K562 (cell line): ENCODE measurements around the gene TOMM40L. TPM values are rescaled to one million over a fixed set of nuclear protein-coding genes. Genes with fewer than 3 reads are reported as not detected.

Source experiments
- CHD2 ChIP-seq: IDR thresholded peaks from 2 replicates; pipeline ENCODE4 v1.6.1; 2011; ENCODE audit warnings: low read depth, low read length
- NR4A1 ChIP-seq, 2 experiments: fragments of 250-450 bp in 1 of 2; fragments of 450-650 bp in 1 of 2; sonication (Bioruptor Pico) in 1 of 2; IDR thresholded peaks; 2 replicates each; pipeline versions ENCODE4 v1.4.0 to v1.6.1; 2016 to 2020; ENCODE audit warnings: mild to moderate bottlenecking in 2 of 2, missing compliant biosample characterization in 1 of 2, missing genetic modification characterization in 1 of 2, moderate library complexity in 1 of 2
- ZNF561 ChIP-seq: fragments of 450-650 bp; formaldehyde crosslinking; conservative IDR thresholded peaks from 2 replicates; pipeline ENCODE4 v1.4.0; 2020; ENCODE audit warnings: mild to moderate bottlenecking, moderate library complexity
- ZNF79 ChIP-seq: fragments of 250-450 bp; sonication (Bioruptor Pico); IDR thresholded peaks from 2 replicates; pipeline ENCODE4 v1.4.0; 2020; ENCODE audit warnings: low read depth, mild to moderate bottlenecking, moderate library complexity
- polyA plus RNA-seq, 8 experiments: library from polyadenylated mRNA; depleted of rRNA in 4 of 8; stranded (reverse) in 5 of 8; unstranded in 3 of 8; fragments of >200 nt; fragmentation: Nextera tagmentation in 2 of 8; fragmentation: Illumina TruSeq in 1 of 8; extraction: Ambion mirVana in 2 of 8; extraction: Trizol in 1 of 8; gene quantifications; 2 replicates each; pipeline versions ENCODE4 v1.2.1 to v1.2.3, GENCODE V29; 2011 to 2014; ENCODE audit warnings: inconsistent platforms in 1 of 8, missing spikeins in 1 of 8
- total RNA-seq, 7 experiments: library from RNA; depleted of rRNA in 6 of 7; stranded (reverse); fragments of >200 nt in 6 of 7; fragmentation: Illumina TruSeq in 2 of 7; extraction: Trizol in 2 of 7; gene quantifications; 2 replicates each; pipeline versions ENCODE4 v1.2.1 to v1.2.3, GENCODE V29; 2011 to 2021; ENCODE audit warnings: low replicate concordance in 1 of 7
- TF ChIP-seq, protein P1 (sequence below): fragments of 250-450 bp; sonication (Bioruptor Pico); IDR thresholded peaks from 2 replicates; pipeline ENCODE4 v1.4.0; 2020
- TF ChIP-seq, protein P2 (sequence below), 2 experiments: fragments of 250-450 bp in 1 of 2; fragments of 450-650 bp in 1 of 2; sonication (Bioruptor Pico) in 1 of 2; IDR thresholded peaks; 2 replicates each; pipeline versions ENCODE4 v1.6.1 to v1.8.0; 2016 to 2021; ENCODE audit warnings: mild to moderate bottlenecking in 2 of 2, moderate library complexity in 2 of 2, missing compliant biosample characterization in 1 of 2, missing genetic modification characterization in 1 of 2
- TF ChIP-seq, protein P3 (sequence below), 2 experiments: fragments of 450-650 bp; IDR thresholded peaks; 2 replicates each; pipeline ENCODE4 v1.6.1; 2016
- TF ChIP-seq, protein P4 (sequence below): fragments of 200-800 bp; sonication (Bioruptor generic); IDR thresholded peaks from 2 replicates; pipeline ENCODE4 v1.6.1; 2017; ENCODE audit warnings: missing genetic modification characterization, missing compliant biosample characterization
- TF ChIP-seq, protein P5 (sequence below), 3 experiments: fragments of 200-800 bp in 1 of 3; sonication (Bioruptor generic) in 1 of 3; sonication (generic) in 1 of 3; formaldehyde crosslinking in 1 of 3; IDR thresholded peaks; 2 replicates each; pipeline versions ENCODE4 v1.6.1 to v1.8.0; 2016 to 2022; ENCODE audit warnings: mild to moderate bottlenecking in 2 of 3, missing compliant biosample characterization in 2 of 3, missing genetic modification characterization in 2 of 3, missing genetic modification reagents in 1 of 3
- TF ChIP-seq, protein P6 (sequence below), 2 experiments: IDR thresholded peaks; 2 replicates each; pipeline ENCODE4 v1.6.1; 2012; ENCODE audit warnings: improper control_type of control experiment in 2 of 2, low read depth in 2 of 2, low read length in 2 of 2, borderline replicate concordance in 1 of 2

TOMM40L gene
- total and polyA plus RNA-seq, 9 of the 15 experiments (the other 6 are each of a cell fraction or from before 2014, with no cell fraction given): 9.6 to 33.6 (median 25.2) TPM

DNA sequence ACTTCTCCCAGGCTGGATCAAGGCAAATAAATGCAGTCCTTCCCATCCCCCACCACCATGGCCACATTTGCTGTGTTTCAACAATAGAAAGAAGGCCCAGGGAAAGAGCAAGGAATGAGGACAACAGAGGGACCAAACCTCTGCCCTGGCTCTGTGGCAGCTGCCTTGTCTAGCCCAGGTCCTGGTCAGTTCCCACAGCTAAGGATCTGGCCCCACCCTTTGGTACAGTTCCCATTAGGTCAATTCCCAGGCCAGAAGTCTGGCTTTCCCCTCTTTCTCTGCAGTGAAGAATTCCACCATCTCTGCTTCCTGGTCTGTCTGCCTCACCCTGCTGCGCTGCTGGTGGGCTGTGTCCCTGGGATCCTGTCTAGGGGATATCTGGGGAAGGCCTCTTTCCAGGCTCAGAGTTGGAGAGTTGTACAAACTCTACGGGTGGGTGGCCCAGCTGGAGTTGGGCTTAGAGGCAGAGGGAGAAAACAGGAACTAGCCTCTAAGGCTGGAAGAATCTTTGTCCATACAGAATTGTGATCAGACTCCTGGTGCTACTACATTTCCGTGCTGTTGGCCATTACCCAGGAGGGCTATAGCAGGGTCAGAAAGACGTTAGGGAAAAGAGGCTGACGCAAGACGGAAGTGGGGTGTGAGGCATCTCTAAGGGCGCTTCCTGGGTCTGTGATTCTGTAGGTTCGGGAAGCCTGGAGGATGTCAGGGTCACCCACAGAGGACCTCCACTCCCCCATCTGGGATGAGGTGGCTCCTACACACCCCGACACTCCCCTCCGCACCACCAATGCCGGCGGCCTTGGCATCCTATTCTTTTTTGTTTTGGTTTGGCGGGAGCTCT, 24.6 kb upstream of the TOMM40L start (continued):
- TF ChIP-seq, protein P1, sequence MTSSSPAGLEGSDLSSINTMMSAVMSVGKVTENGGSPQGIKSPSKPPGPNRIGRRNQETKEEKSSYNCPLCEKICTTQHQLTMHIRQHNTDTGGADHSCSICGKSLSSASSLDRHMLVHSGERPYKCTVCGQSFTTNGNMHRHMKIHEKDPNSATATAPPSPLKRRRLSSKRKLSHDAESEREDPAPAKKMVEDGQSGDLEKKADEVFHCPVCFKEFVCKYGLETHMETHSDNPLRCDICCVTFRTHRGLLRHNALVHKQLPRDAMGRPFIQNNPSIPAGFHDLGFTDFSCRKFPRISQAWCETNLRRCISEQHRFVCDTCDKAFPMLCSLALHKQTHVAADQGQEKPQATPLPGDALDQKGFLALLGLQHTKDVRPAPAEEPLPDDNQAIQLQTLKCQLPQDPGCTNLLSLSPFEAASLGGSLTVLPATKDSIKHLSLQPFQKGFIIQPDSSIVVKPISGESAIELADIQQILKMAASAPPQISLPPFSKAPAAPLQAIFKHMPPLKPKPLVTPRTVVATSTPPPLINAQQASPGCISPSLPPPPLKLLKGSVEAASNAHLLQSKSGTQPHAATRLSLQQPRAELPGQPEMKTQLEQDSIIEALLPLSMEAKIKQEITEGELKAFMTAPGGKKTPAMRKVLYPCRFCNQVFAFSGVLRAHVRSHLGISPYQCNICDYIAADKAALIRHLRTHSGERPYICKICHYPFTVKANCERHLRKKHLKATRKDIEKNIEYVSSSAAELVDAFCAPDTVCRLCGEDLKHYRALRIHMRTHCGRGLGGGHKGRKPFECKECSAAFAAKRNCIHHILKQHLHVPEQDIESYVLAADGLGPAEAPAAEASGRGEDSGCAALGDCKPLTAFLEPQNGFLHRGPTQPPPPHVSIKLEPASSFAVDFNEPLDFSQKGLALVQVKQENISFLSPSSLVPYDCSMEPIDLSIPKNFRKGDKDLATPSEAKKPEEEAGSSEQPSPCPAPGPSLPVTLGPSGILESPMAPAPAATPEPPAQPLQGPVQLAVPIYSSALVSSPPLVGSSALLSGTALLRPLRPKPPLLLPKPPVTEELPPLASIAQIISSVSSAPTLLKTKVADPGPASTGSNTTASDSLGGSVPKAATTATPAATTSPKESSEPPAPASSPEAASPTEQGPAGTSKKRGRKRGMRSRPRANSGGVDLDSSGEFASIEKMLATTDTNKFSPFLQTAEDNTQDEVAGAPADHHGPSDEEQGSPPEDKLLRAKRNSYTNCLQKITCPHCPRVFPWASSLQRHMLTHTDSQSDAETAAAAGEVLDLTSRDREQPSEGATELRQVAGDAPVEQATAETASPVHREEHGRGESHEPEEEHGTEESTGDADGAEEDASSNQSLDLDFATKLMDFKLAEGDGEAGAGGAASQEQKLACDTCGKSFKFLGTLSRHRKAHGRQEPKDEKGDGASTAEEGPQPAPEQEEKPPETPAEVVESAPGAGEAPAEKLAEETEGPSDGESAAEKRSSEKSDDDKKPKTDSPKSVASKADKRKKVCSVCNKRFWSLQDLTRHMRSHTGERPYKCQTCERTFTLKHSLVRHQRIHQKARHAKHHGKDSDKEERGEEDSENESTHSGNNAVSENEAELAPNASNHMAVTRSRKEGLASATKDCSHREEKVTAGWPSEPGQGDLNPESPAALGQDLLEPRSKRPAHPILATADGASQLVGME: peak; percentile 20; the same call in 1 of the 2 replicates
- TF ChIP-seq ZNF561 (CRISPR knock-in tag) (no peak), NR4A1 (CRISPR knock-in tag; IDR thresholded peaks at IDR 0.05) (no peak), NR4A1 (tag; IDR thresholded peaks at IDR 0.05) (peak; percentile 45), ZNF79 (CRISPR knock-in tag) (0 out of 2 replicates have a peak, but pooled peaks have one; percentile 17), CHD2 (no peak)
- TF ChIP-seq, protein P2, sequence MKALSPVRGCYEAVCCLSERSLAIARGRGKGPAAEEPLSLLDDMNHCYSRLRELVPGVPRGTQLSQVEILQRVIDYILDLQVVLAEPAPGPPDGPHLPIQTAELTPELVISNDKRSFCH (CRISPR knock-in tag; IDR thresholded peaks at IDR 0.05): no peak
- TF ChIP-seq, protein P2 (tag; IDR thresholded peaks at IDR 0.05): peak; percentile 65; the same call in 1 of the 2 replicates
- TF ChIP-seq, protein P3, sequence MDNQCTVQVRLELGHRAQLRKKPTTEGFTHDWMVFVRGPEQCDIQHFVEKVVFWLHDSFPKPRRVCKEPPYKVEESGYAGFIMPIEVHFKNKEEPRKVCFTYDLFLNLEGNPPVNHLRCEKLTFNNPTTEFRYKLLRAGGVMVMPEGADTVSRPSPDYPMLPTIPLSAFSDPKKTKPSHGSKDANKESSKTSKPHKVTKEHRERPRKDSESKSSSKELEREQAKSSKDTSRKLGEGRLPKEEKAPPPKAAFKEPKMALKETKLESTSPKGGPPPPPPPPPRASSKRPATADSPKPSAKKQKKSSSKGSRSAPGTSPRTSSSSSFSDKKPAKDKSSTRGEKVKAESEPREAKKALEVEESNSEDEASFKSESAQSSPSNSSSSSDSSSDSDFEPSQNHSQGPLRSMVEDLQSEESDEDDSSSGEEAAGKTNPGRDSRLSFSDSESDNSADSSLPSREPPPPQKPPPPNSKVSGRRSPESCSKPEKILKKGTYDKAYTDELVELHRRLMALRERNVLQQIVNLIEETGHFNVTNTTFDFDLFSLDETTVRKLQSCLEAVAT (IDR thresholded peaks at IDR 0.05): peak in 1 of 2 experiments; percentile 58; a peak in 1 of 4 replicates
- TF ChIP-seq, protein P4, sequence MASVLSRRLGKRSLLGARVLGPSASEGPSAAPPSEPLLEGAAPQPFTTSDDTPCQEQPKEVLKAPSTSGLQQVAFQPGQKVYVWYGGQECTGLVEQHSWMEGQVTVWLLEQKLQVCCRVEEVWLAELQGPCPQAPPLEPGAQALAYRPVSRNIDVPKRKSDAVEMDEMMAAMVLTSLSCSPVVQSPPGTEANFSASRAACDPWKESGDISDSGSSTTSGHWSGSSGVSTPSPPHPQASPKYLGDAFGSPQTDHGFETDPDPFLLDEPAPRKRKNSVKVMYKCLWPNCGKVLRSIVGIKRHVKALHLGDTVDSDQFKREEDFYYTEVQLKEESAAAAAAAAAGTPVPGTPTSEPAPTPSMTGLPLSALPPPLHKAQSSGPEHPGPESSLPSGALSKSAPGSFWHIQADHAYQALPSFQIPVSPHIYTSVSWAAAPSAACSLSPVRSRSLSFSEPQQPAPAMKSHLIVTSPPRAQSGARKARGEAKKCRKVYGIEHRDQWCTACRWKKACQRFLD (CRISPR knock-in tag): peak; percentile 92; the same call in 1 of the 2 replicates
- TF ChIP-seq, protein P5, sequence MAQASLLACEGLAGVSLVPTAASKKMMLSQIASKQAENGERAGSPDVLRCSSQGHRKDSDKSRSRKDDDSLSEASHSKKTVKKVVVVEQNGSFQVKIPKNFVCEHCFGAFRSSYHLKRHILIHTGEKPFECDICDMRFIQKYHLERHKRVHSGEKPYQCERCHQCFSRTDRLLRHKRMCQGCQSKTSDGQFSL (CRISPR knock-in tag; IDR thresholded peaks at IDR 0.05): peak; percentile 24
- TF ChIP-seq, protein P5 (tag; IDR thresholded peaks at IDR 0.05): peak in 1 of 2 experiments; percentile 48; a peak in 2 of 4 replicates
- TF ChIP-seq, protein P6, sequence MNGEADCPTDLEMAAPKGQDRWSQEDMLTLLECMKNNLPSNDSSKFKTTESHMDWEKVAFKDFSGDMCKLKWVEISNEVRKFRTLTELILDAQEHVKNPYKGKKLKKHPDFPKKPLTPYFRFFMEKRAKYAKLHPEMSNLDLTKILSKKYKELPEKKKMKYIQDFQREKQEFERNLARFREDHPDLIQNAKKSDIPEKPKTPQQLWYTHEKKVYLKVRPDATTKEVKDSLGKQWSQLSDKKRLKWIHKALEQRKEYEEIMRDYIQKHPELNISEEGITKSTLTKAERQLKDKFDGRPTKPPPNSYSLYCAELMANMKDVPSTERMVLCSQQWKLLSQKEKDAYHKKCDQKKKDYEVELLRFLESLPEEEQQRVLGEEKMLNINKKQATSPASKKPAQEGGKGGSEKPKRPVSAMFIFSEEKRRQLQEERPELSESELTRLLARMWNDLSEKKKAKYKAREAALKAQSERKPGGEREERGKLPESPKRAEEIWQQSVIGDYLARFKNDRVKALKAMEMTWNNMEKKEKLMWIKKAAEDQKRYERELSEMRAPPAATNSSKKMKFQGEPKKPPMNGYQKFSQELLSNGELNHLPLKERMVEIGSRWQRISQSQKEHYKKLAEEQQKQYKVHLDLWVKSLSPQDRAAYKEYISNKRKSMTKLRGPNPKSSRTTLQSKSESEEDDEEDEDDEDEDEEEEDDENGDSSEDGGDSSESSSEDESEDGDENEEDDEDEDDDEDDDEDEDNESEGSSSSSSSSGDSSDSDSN (IDR thresholded peaks at IDR 0.05; ENCODE audit: borderline replicate concordance in 1 of 2, low read depth in 2 of 2, low read length in 2 of 2): 0 out of 4 replicates have a peak, but pooled peaks of 1 of the 2 experiments have one; percentile 14
